ENCODE results near the gene ACAD9. TPM values are rescaled to one million over a fixed set of nuclear protein-coding genes. Genes with fewer than 3 reads are reported as not detected.

The ACAD9 gene
- total RNA-seq, 2 experiments from 2014 or later = 69.5 to 88.5 TPM

DNA sequence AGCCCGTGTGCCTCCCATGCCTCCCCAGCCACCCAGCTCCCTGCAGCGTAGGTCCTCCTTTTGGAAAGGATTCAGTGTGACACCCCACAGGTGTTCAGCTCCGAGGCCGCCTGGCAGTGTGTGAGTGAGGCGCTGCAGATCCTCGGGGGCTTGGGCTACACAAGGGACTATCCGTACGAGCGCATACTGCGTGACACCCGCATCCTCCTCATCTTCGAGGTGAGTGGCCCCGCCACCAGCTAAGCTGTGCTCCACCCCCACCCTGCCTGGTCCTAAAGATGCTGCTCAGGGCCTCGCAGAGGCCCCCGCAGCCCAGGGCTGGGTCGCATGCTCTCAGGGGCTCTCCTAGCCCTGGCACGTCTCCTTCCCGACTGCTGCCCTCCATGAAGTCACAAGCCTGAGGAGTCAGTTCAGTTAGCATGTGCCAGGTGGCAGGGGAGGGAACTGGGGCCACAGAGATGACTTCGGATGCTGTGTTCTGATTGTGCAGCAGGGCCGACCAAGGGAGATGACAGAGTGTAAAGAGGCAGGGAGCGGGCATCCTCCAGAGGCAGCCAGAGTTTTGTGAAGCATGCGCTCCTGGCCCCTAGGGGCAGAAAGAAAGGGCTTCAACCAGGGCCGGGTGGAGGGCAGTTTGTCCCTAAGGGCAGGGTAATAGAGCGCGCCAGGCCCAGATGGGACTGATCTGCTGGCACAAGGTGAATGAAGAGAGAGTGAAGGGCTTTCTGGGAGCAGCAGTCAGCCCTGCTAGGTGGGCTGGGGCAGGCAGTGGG lies 26.8 kb downstream of the ACAD9 start:
- H2AFZ ChIP-seq (ENCODE audit: low read length) = no peak overlapping the region
- H3K9me2 ChIP-seq (ENCODE audit: insufficient read depth, low read length) = no peaks in the 10 kb centered on the region
- no TSS peak for BruUV-seq (replicated peaks)
- H3K27ac ChIP-seq (ENCODE audit: low read depth, low read length, poor library complexity, severe bottlenecking) = no peak overlapping the region
- no peaks in the 10 kb centered on the region for H3K4me1 ChIP-seq (ENCODE audit: insufficient read depth, low read length, poor library complexity, severe bottlenecking)
- H3K4me3 ChIP-seq (ENCODE audit: low read depth, low read length, poor library complexity, severe bottlenecking) = no peak overlapping the region
- intact Hi-C loops (cut with micrococcal nuclease; ENCODE audit: unreplicated experiment) = no loop called here
- H3K4me2 ChIP-seq (ENCODE audit: low read length) = no peak overlapping the region
- no peaks in the 10 kb centered on the region for H4K20me1 ChIP-seq (ENCODE audit: insufficient read depth, low read length)
- POLR2A ChIA-PET = no interaction called here
- no peak for DNase-seq (ENCODE audit: low spot score)
- H3K9me3 ChIP-seq (ENCODE audit: low read length) = no peaks in the 10 kb centered on the region
- no peaks in the 10 kb centered on the region for H3K79me2 ChIP-seq (ENCODE audit: insufficient read depth, low read depth, low read length)
- peaks cover 97% of the 10 kb centered on the region for H3K36me3 ChIP-seq (ENCODE audit: insufficient read depth, low read length)
- CTCF ChIA-PET (ENCODE audit: unreplicated experiment) = no interaction called here
- TF ChIP-seq, protein P1, sequence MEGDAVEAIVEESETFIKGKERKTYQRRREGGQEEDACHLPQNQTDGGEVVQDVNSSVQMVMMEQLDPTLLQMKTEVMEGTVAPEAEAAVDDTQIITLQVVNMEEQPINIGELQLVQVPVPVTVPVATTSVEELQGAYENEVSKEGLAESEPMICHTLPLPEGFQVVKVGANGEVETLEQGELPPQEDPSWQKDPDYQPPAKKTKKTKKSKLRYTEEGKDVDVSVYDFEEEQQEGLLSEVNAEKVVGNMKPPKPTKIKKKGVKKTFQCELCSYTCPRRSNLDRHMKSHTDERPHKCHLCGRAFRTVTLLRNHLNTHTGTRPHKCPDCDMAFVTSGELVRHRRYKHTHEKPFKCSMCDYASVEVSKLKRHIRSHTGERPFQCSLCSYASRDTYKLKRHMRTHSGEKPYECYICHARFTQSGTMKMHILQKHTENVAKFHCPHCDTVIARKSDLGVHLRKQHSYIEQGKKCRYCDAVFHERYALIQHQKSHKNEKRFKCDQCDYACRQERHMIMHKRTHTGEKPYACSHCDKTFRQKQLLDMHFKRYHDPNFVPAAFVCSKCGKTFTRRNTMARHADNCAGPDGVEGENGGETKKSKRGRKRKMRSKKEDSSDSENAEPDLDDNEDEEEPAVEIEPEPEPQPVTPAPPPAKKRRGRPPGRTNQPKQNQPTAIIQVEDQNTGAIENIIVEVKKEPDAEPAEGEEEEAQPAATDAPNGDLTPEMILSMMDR (conservative IDR thresholded peaks at IDR 0.05; ENCODE audit: low read length) = no peak
- no peak for TF ChIP-seq EZH2phosphoT487 (IDR thresholded peaks at IDR 0.05; ENCODE audit: borderline replicate concordance, low read depth, low read length)

GRCh38 chr3:128906804-128907525 lies 27.5 kb downstream of the ACAD9 start:
- TF ChIP-seq, protein P1 (conservative IDR thresholded peaks at IDR 0.05; ENCODE audit: low read length) = no peak
- no peak for TF ChIP-seq EZH2phosphoT487 (IDR thresholded peaks at IDR 0.05; ENCODE audit: borderline replicate concordance, low read depth, low read length)
- no peak for DNase-seq (ENCODE audit: low spot score)
- CTCF ChIA-PET (ENCODE audit: unreplicated experiment) = no interaction called here

More at GRCh38 chr3:128906804-128907525, 27.5 kb downstream of the ACAD9 start:
- Histone ChIP-seq H3K4me1 (ENCODE audit: insufficient read depth, low read length, poor library complexity, severe bottlenecking) (no peaks in the 10 kb centered on the region), H3K79me2 (ENCODE audit: insufficient read depth, low read depth, low read length) (no peaks in the 10 kb centered on the region), H3K9me2 (ENCODE audit: insufficient read depth, low read length) (no peaks in the 10 kb centered on the region), H4K20me1 (ENCODE audit: insufficient read depth, low read length) (no peaks in the 10 kb centered on the region), H3K36me3 (ENCODE audit: insufficient read depth, low read length) (peaks cover 94% of the 10 kb centered on the region), H3K4me2 (ENCODE audit: low read length) (no peak overlapping the region), H3K27ac (ENCODE audit: low read depth, low read length, poor library complexity, severe bottlenecking) (no peak overlapping the region), H3K9me3 (ENCODE audit: low read length) (no peaks in the 10 kb centered on the region), H3K4me3 (ENCODE audit: low read depth, low read length, poor library complexity, severe bottlenecking) (no peak overlapping the region), H2AFZ (ENCODE audit: low read length) (no peak overlapping the region)
- intact Hi-C loops (cut with micrococcal nuclease; ENCODE audit: unreplicated experiment) = no loop called here
- no TSS peak for BruUV-seq (replicated peaks)
- POLR2A ChIA-PET = interaction anchor here (0.6 kb wide), 1 partner anchor 14 kb away, joined by 3 read pairs; no protein-coding TSS in a partner anchor

All from OCI-LY7 (cell line).